Liver (tissue), 9 donors: ENCODE results near the gene ATP8B3. TPM values are rescaled to one million over a fixed set of nuclear protein-coding genes. Genes with fewer than 3 reads are reported as not detected.

ENCODE experiments used
- DNase-seq: peaks from one replicate; pipeline ENCODE4 v3.0.0-alpha.2; 2017; ENCODE audit warnings: low spot score
- H3K27ac ChIP-seq, 2 donors: one replicate each; pipeline ENCODE4 v1.7.0; 2013; ENCODE audit warnings: inconsistent platforms in 2 of 2, low read length in 2 of 2, control low read depth in 1 of 2, low read depth in 1 of 2, mild to moderate bottlenecking in 1 of 2
- H3K27me3 ChIP-seq, 4 donors: one replicate each; pipeline versions ENCODE4 v1.6.1 to v1.7.0; 2013; ENCODE audit warnings: low read length in 3 of 4, inconsistent platforms in 1 of 4, mild to moderate bottlenecking in 1 of 4, moderate library complexity in 1 of 4; ENCODE audit not compliant: control insufficient read depth in 4 of 4, insufficient read depth in 4 of 4
- H3K36me3 ChIP-seq, 4 donors: one replicate each; pipeline versions ENCODE4 v1.6.1 to v1.7.0; 2013; ENCODE audit warnings: low read length in 3 of 4, mild to moderate bottlenecking in 3 of 4, low read depth in 1 of 4, moderate library complexity in 1 of 4; ENCODE audit not compliant: control insufficient read depth in 4 of 4, insufficient read depth in 3 of 4
- H3K4me1 ChIP-seq, 4 donors: one replicate each; pipeline versions ENCODE4 v1.6.1 to v1.7.0; 2013; ENCODE audit warnings: low read length in 3 of 4, mild to moderate bottlenecking in 3 of 4, moderate library complexity in 1 of 4; ENCODE audit not compliant: control insufficient read depth in 4 of 4, insufficient read depth in 4 of 4
- H3K4me3 ChIP-seq, 3 donors: one replicate each; pipeline versions ENCODE4 v1.6.1 to v1.7.0; 2013; ENCODE audit warnings: low read length in 3 of 3, control low read depth in 1 of 3, low read depth in 1 of 3, mild to moderate bottlenecking in 1 of 3
- H3K9ac ChIP-seq, 2 donors: one replicate each; pipeline ENCODE4 v1.7.0; 2013; ENCODE audit warnings: low read length in 2 of 2, mild to moderate bottlenecking in 2 of 2, moderate library complexity in 2 of 2, control low read depth in 1 of 2, low read depth in 1 of 2
- H3K9me3 ChIP-seq, 4 donors: one replicate each; pipeline versions ENCODE4 v1.6.1 to v1.7.0; 2013; ENCODE audit warnings: low read length in 3 of 4; ENCODE audit not compliant: control insufficient read depth in 4 of 4
- EGR1 ChIP-seq, 2 donors: IDR thresholded peaks; 2 replicates each; pipeline ENCODE4 v1.6.1; 2016 to 2018; ENCODE audit warnings: antibody characterized with exemption in 2 of 2, low read depth in 2 of 2
- FOXA1 ChIP-seq: IDR thresholded peaks from 2 replicates; pipeline ENCODE4 v1.6.1; 2016; ENCODE audit warnings: antibody characterized with exemption
- FOXA2 ChIP-seq: IDR thresholded peaks from 2 replicates; pipeline ENCODE4 v1.6.1; 2016; ENCODE audit warnings: antibody characterized with exemption
- GABPA ChIP-seq, 2 donors: IDR thresholded peaks in 1 of 2; conservative IDR thresholded peaks in 1 of 2; 2 replicates each; pipeline ENCODE4 v1.6.1; 2016; ENCODE audit warnings: antibody characterized with exemption in 2 of 2, mild to moderate bottlenecking in 1 of 2, moderate library complexity in 1 of 2
- HNF4A ChIP-seq, 2 donors: conservative IDR thresholded peaks; 2 replicates each; pipeline ENCODE4 v1.6.1; 2016; ENCODE audit warnings: antibody characterized with exemption in 2 of 2, mild to moderate bottlenecking in 2 of 2
- HNF4G ChIP-seq: IDR thresholded peaks from 2 replicates; pipeline ENCODE4 v1.6.1; 2016; ENCODE audit warnings: antibody characterized with exemption
- JUND ChIP-seq, 2 donors: IDR thresholded peaks; 2 replicates each; pipeline ENCODE4 v1.6.1; 2016; ENCODE audit warnings: antibody characterized with exemption in 2 of 2
- NR2F2 ChIP-seq: IDR thresholded peaks from 2 replicates; pipeline ENCODE4 v1.6.1; 2016; ENCODE audit warnings: antibody characterized with exemption
- RAD21 ChIP-seq, 2 donors: IDR thresholded peaks; 2 replicates each; pipeline ENCODE4 v1.6.1; 2016; ENCODE audit warnings: antibody characterized with exemption in 2 of 2, mild to moderate bottlenecking in 2 of 2
- RXRA ChIP-seq, 2 donors: IDR thresholded peaks; 2 replicates each; pipeline ENCODE4 v1.6.1; 2017 to 2018; ENCODE audit warnings: antibody characterized with exemption in 2 of 2, mild to moderate bottlenecking in 1 of 2
- SP1 ChIP-seq: IDR thresholded peaks from 2 replicates; pipeline ENCODE4 v1.6.1; 2018; ENCODE audit warnings: antibody characterized with exemption, mild to moderate bottlenecking
- TAF1 ChIP-seq: conservative IDR thresholded peaks from 2 replicates; pipeline ENCODE4 v1.6.1; 2016; ENCODE audit warnings: antibody characterized with exemption, mild to moderate bottlenecking
- YY1 ChIP-seq: IDR thresholded peaks from 2 replicates; pipeline ENCODE4 v1.6.1; 2016; ENCODE audit warnings: antibody characterized with exemption, mild to moderate bottlenecking
- ZBTB33 ChIP-seq: IDR thresholded peaks from 2 replicates; pipeline ENCODE4 v1.6.1; 2016; ENCODE audit warnings: antibody characterized with exemption
- WGBS: extraction: QIAGEN DNeasy Blood & Tissue Kit; methylation state at CpG from one replicate; pipeline ENCODE4 v1.1.7; 2013; 5-methylcytosine and 5-hydroxymethylcytosine counted together
- polyA plus RNA-seq, 2 donors: library from polyadenylated mRNA; stranded (reverse) in 1 of 2; unstranded in 1 of 2; fragments of 200-250 nt in 1 of 2; fragments of >200 nt in 1 of 2; fragmentation: Nextera tagmentation in 1 of 2; extraction: Ambion mirVana in 1 of 2; gene quantifications; one replicate each; pipeline versions ENCODE4 v1.2.1 to v1.2.3, GENCODE V29; 2013 to 2015
- total RNA-seq, 2 donors: library from RNA; depleted of rRNA; stranded (reverse); fragments of >200 nt; gene quantifications; one replicate each; pipeline ENCODE4 v1.2.3, GENCODE V29; 2014
- TF ChIP-seq, protein P1 (sequence below): IDR thresholded peaks from 2 replicates; pipeline ENCODE4 v1.6.1; 2016; ENCODE audit warnings: antibody characterized with exemption
- TF ChIP-seq, protein P2 (sequence below): IDR thresholded peaks from 2 replicates; pipeline ENCODE4 v1.6.1; 2016; ENCODE audit warnings: antibody characterized with exemption
- TF ChIP-seq, protein P3 (sequence below): fragments of 150-350 bp; IDR thresholded peaks from 2 replicates; pipeline ENCODE4 v1.5.1; 2017; ENCODE audit warnings: improper control_type of control experiment, low read depth, low read length; ENCODE audit not compliant: missing input control
- donor health status: healthy.
- donor health status: healthy.
- donor health status: healthy.
- donor health status: healthy.
- donor health status: healthy.

Gene ATP8B3
- total and polyA plus RNA-seq, 4 donors = 0.42 to 3.1 (median 0.52) TPM

DNA sequence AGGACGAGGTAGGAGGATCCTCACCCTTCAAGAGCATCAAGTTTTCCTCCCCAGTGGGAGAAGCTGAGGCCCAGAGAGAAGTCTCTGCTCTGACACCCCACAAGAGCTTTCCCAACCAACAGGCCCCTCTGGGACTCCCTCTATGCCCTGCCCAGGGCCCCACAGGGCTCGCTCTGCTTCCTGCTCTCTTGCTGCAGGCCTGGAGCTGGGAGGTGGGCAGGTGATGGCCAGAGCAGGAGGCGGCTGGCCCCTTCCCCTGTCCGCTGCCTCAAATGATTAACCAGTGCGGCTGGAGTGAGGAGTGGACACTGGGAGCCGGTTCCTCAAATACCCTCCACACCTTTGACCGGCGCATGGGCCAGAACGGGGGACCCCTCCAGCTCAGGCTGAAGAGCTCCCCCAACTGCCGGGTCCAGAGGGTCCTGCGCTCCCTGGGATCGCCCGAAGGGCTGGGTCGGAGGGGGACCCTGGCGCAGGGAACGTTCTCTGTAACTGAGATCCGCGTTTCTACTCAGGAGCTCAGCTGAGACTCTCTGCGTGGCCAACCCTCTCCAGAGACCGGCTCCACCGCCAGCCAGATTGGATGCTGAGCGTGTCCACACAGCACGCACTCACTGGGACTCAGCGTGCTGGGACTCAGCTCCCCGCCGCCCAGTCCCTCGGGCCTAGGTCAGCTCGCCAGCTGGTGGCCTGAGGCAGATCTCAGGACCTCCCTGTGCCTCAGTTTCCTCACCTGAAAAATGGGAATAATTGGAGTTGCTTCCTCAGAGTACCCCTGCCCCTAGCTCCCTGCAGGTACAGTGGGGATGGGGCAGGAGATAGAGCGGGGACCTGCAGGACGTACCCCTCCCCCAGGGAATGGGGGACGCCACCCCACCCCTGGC lies 65.4 kb downstream of the ATP8B3 start (continued):
- no peak for TF ChIP-seq ZBTB33
- no peak for TF ChIP-seq GABPA (IDR thresholded peaks at IDR 0.05 in 1 of 2, conservative IDR thresholded peaks at IDR 0.05 in 1 of 2)

DNA sequence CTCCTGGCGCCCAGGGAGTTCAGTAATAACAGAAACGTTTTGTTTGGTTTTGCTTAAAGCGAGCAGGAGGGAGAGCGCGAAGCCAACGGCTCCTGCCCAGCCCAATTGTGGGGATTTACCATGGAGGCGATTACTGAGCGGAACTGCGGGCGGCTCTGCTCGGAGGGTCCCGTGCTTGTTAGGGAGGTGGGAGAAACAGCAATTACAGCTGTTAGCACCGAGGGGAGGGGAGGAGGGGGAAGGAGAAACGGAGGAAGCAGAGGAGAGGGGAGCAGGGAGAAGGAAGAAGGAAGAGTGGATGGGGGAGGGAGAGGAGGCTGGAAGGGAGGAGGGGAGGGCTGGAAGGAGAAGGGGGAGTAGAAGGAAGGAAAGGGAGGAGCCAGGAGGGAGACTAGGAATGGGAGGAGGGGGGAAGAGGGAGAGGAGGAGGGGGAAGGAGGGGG lies 66.5 kb downstream of the ATP8B3 start:
- Histone ChIP-seq H3K9me3 (no peaks in the 10 kb centered on the region), H3K9ac (no peak overlapping the region), H3K4me3 (no peak overlapping the region), H3K4me1 (peaks cover 0 to 13% (median 7%) of the 10 kb centered on the region in 4 donors), H3K36me3 (no peaks in the 10 kb centered on the region), H3K27me3 (peaks cover 3 to 16% (median 5%) of the 10 kb centered on the region in 4 donors), H3K27ac (no peak overlapping the region)
- no peak for DNase-seq
- TF ChIP-seq YY1 (no peak), TAF1 (no peak), FOXA1 (no peak), ZBTB33 (no peak), GABPA (IDR thresholded peaks at IDR 0.05 in 1 of 2, conservative IDR thresholded peaks at IDR 0.05 in 1 of 2) (no peak), HNF4G (no peak)
- TF ChIP-seq, protein P1, sequence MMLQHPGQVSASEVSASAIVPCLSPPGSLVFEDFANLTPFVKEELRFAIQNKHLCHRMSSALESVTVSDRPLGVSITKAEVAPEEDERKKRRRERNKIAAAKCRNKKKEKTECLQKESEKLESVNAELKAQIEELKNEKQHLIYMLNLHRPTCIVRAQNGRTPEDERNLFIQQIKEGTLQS = no peak
- TF ChIP-seq, protein P2, sequence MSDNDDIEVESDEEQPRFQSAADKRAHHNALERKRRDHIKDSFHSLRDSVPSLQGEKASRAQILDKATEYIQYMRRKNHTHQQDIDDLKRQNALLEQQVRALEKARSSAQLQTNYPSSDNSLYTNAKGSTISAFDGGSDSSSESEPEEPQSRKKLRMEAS = no peak
- 2% methylated on average over 14 of the region's 14 CpGs for WGBS

DNA sequence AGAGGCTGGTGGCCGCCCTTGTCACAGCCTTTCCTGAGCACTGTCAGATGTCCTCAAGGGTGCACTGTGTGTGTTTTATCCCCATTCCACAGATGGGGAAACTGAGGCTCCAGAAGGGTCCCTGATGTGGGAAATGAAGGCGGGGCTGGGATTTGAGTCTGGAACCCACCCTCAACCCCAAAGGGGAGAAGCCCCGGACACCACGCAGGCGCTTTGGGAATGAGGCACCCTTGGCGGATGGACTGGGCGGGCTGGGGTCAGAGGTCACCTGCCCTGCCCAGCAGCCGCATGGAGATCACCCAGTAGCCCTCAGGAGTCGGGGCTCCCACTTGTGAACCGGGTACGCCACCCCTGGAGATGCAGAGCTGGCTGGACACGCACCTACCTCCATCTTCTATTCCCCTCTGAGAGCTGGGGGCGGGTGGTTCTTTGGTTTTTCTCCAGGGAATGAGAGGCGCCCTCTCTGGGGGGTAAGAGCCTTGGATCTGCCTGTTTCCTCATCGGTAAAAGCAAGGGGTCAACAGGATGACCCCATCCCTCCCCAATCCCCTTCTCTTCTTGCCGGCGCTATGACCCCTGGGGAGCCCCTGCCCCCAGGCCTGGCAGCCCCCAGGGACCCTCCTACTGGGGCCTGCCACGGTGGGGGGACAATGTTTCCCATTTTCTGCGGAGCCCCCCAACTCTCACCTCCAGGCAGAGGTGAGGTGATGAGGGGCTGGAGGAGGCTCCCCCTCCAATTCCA lies 67.1 kb downstream of the ATP8B3 start:
- H3K9ac ChIP-seq = no peak overlapping the region
- TF ChIP-seq JUND (IDR thresholded peaks at IDR 0.05) (no peak), NR2F2 (no peak), EGR1 (IDR thresholded peaks at IDR 0.05; ENCODE audit: low read depth in 2 of 2) (no peak), HNF4A (conservative IDR thresholded peaks at IDR 0.05) (no peak), SP1 (no peak), HNF4G (no peak), YY1 (no peak), RAD21 (IDR thresholded peaks at IDR 0.05) (no peak), FOXA2 (no peak), GABPA (IDR thresholded peaks at IDR 0.05 in 1 of 2, conservative IDR thresholded peaks at IDR 0.05 in 1 of 2) (no peak), RXRA (IDR thresholded peaks at IDR 0.05) (no peak), TAF1 (no peak), ZBTB33 (no peak)
- TF ChIP-seq, protein P3, sequence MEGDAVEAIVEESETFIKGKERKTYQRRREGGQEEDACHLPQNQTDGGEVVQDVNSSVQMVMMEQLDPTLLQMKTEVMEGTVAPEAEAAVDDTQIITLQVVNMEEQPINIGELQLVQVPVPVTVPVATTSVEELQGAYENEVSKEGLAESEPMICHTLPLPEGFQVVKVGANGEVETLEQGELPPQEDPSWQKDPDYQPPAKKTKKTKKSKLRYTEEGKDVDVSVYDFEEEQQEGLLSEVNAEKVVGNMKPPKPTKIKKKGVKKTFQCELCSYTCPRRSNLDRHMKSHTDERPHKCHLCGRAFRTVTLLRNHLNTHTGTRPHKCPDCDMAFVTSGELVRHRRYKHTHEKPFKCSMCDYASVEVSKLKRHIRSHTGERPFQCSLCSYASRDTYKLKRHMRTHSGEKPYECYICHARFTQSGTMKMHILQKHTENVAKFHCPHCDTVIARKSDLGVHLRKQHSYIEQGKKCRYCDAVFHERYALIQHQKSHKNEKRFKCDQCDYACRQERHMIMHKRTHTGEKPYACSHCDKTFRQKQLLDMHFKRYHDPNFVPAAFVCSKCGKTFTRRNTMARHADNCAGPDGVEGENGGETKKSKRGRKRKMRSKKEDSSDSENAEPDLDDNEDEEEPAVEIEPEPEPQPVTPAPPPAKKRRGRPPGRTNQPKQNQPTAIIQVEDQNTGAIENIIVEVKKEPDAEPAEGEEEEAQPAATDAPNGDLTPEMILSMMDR = no peak
- TF ChIP-seq, protein P2 = no peak
- TF ChIP-seq, protein P1 = no peak
- no peak overlapping the region for H3K27ac ChIP-seq
- peaks cover under 1 to 16% (median 3%) of the 10 kb centered on the region in 4 donors for H3K27me3 ChIP-seq
- peaks cover 0 to 3% (median 1%) of the 10 kb centered on the region in 4 donors for H3K9me3 ChIP-seq
- no peaks in the 10 kb centered on the region for H3K36me3 ChIP-seq
- DNase-seq = no peak
- peaks cover 0 to 10% (median 4%) of the 10 kb centered on the region in 4 donors for H3K4me1 ChIP-seq
- WGBS = 10% methylated on average over 19 of the region's 19 CpGs
- H3K4me3 ChIP-seq = no peak overlapping the region
